Measurements from ENCODE around the gene PDCD4.

The PDCD4 gene

GRCh38 chr10:110931769-110932381 lies 60.1 kb downstream of the PDCD4 start:
- no peak for DNase-seq

DNA sequence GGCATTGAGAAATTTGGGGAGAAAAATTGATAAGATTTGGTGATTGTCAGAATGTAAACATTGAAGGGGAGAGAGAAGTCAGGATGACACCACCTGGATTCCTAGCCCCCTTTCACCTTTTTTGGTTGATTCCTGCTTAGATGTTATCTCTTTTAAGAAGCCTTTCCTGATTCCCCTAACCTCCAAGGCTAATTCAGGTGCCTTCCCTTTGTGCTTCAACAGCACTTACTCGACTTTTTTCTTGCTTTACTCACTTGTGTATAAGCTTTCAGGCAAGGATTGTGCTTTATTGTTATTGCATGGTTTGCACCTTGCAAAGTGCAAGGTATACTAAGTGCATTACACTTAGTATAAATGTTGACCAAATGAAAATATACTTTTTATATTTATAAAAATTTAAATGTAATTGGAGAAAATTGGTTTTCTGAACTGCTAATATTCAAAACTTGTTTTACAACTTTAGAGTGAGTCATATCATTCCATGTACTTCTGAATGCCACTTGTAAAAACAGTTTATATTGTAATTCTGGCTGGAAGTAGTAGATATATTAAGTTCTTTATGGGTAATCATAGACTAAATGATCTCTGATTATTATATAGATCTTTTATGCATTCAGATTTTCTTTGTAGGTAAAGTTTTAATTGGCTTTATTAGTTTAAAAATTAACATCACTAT lies 60.9 kb downstream of the PDCD4 start:
- DNase-seq, result no peak

DNA sequence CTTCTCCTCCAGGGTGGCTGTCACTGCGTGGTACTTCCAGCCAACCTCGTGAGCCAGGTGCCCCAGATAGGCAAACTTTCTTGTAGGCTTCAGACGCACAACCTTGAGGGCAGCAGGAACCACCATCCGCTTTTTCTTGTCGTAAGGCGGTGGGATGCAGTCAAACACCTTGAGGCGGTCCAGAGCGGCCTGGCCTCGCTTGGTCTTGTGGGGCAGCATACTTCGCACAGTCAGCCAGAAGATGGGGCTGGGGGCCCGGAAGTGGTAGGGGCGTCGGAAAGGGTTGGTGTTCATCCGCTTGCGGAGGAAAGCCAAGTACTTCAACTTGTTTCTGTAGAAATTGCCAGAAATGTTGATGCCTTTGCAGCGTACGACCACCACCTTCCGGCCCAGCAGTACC lies 65.0 kb downstream of the PDCD4 start:
- DNase-seq, result no peak

GRCh38 chr10:110939419-110939818 lies 67.7 kb downstream of the PDCD4 start:
- no peak for DNase-seq

GRCh38 chr10:110944792-110945396 lies 73.2 kb downstream of the PDCD4 start:
- no peak for DNase-seq

DNA sequence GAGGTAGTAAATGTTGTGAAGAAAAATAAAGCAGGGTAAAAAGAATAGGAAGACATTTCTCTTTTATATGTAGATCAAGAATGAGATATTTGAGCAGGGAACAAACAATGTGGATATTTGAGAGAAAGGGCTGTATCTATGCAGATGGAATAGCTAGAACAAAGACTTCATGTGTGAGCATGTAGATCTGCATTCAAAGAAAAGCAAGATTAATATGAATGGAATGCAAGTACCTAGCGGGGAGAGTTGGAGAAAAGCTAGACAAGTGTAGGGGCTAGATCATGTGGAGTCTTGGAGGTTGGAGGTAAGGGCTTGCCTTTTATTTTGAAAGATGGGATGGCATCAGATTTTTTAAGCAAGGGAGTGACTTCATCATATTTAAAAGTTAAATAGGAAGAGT lies 74.8 kb downstream of the PDCD4 start:
- no peak for DNase-seq

- no peak for DNase-seq
Observed at GRCh38 chr10:110947061-110947595, 75.4 kb downstream of the PDCD4 start.
